Fibroblast of lung (primary cell): ENCODE data around the gene ARRB1. TPM values are rescaled to one million over a fixed set of nuclear protein-coding genes. Genes with fewer than 3 reads are reported as not detected.

Experiments used
- DNase-seq, 2 donors: peaks; one replicate each; pipeline versions ENCODE4 v3.0.0 to v3.0.0-alpha.2; 2010; ENCODE audit warnings: low read depth in 2 of 2
- H2AFZ ChIP-seq: 2 replicates; pipeline ENCODE4 v1.5.1; 2012; ENCODE audit warnings: low read length, control low read depth, inconsistent platforms
- H3K27ac ChIP-seq: 2 replicates; pipeline ENCODE4 v1.5.1; 2011; ENCODE audit warnings: low read length, control low read depth; ENCODE audit not compliant: insufficient read depth
- H3K27me3 ChIP-seq: 2 replicates; pipeline ENCODE4 v1.5.1; 2011; ENCODE audit warnings: mild to moderate bottlenecking, low read length; ENCODE audit not compliant: control insufficient read depth, insufficient read depth
- H3K36me3 ChIP-seq: 2 replicates; pipeline ENCODE4 v1.5.1; 2011; ENCODE audit warnings: low read length; ENCODE audit not compliant: control insufficient read depth, insufficient read depth
- H3K4me1 ChIP-seq: 2 replicates; pipeline ENCODE4 v1.5.1; 2011; ENCODE audit warnings: low read length; ENCODE audit not compliant: control insufficient read depth, insufficient read depth; ENCODE audit errors: extremely low read depth
- H3K4me2 ChIP-seq: 2 replicates; pipeline ENCODE4 v1.5.1; 2011; ENCODE audit warnings: low read length, control low read depth; ENCODE audit not compliant: insufficient read depth; ENCODE audit errors: extremely low read depth
- H3K4me3 ChIP-seq, 4 experiments: fragments of 200-600 bp in 1 of 4; sonication (generic) in 1 of 4; replicated peaks in 1 of 4; 2 replicates each; pipeline ENCODE4 v1.5.1; 2011 to 2016; ENCODE audit warnings: low read length in 4 of 4, low read depth in 3 of 4, mild to moderate bottlenecking in 3 of 4, control low read depth in 2 of 4, inconsistent platforms in 1 of 4, mixed read lengths in 1 of 4; ENCODE audit not compliant: insufficient read depth in 1 of 4; ENCODE audit errors: control extremely low read depth in 1 of 4
- H3K79me2 ChIP-seq: 2 replicates; pipeline ENCODE4 v1.5.1; 2012; ENCODE audit warnings: mild to moderate bottlenecking, low read length, inconsistent platforms; ENCODE audit not compliant: control insufficient read depth, insufficient read depth
- H3K9ac ChIP-seq: 2 replicates; pipeline ENCODE4 v1.5.1; 2011; ENCODE audit warnings: mild to moderate bottlenecking, low read length, control low read depth; ENCODE audit not compliant: insufficient read depth
- H3K9me3 ChIP-seq: 2 replicates; pipeline ENCODE4 v1.5.1; 2012; ENCODE audit warnings: low read depth, low read length; ENCODE audit not compliant: control insufficient read depth, insufficient read depth
- H4K20me1 ChIP-seq: 2 replicates; pipeline ENCODE4 v1.5.1; 2011; ENCODE audit warnings: low read length; ENCODE audit not compliant: control insufficient read depth, insufficient read depth; ENCODE audit errors: extremely low read depth
- EZH2 ChIP-seq: IDR thresholded peaks from 2 replicates; pipeline ENCODE4 v1.5.1; 2012; ENCODE audit warnings: low read length, control low read depth, mild to moderate bottlenecking; ENCODE audit errors: missing control alignments
- polyA minus RNA-seq: library from RNA; depleted of rRNA, polyadenylated mRNA; stranded (reverse); fragments of >200 nt; gene quantifications from 2 replicates; pipeline ENCODE4 v1.2.3, GENCODE V29; 2011; ENCODE audit warnings: low replicate concordance
- polyA plus RNA-seq, 2 donors: library from polyadenylated mRNA; depleted of rRNA in 1 of 2; stranded (reverse) in 1 of 2; unstranded in 1 of 2; fragments of >200 nt; gene quantifications; 2 replicates each; pipeline ENCODE4 v1.2.1, GENCODE V29; 2011 to 2012; ENCODE audit warnings: missing spikeins in 1 of 2
- total RNA-seq: library from RNA; depleted of rRNA; stranded (reverse); fragments of >200 nt; gene quantifications from 2 replicates; pipeline ENCODE4 v1.2.1, GENCODE V29; 2014
- TF ChIP-seq, protein P1 (sequence below), 2 donors: IDR thresholded peaks in 1 of 2; conservative IDR thresholded peaks in 1 of 2; 1 replicate in 1 of 2; 2 replicates in 1 of 2; pipeline ENCODE4 v1.5.1; 2011 to 2012; ENCODE audit warnings: low read length in 2 of 2, control low read depth in 1 of 2, inconsistent platforms in 1 of 2, low read depth in 1 of 2, mild to moderate bottlenecking in 1 of 2

ARRB1 gene
- total RNA-seq (4.3 and 6.2 TPM in 2 replicates), polyA plus RNA-seq (9.8 and 18.9 TPM in 2 replicates), polyA minus RNA-seq (29.2 and 42.7 TPM in 2 replicates)
- polyA plus RNA-seq (2012): 7.1 and 16.6 TPM in 2 replicates

DNA sequence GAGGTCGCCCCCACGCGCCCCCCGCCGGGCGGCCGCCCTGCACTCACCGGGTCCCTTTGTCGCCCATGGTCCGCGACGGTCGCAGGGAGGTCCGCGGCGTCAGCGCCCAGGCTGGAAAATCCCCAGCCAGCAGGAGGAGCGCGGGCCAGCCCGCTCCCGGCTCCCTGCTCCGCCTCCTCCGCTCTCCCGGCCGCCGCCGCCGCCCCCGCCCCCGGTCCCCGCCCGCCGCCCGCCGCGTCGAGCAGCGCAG, at the start of gene ARRB1:
TSS of gene ARRB1 (minus strand) at position 121 of the 250 bp plus-strand sequence. CDS start at position 67, 54 bp downstream.
- Histone ChIP-seq H3K4me2 (peak within 1 kb of the TSS; percentile 83), H4K20me1 (no peaks in the 10 kb centered on the region), H3K27ac (no peak within 1 kb of the TSS), H3K4me3 (peak within 1 kb of the TSS; percentile 39 to 65 (median 58)), H3K9ac (peak within 1 kb of the TSS; percentile 48), H3K27me3 (peaks cover under 1% of the 10 kb centered on the region), H2AFZ (peak within 1 kb of the TSS; percentile 20), H3K4me1 (peaks cover 22% of the 10 kb centered on the region), H3K9me3 (no peaks in the 10 kb centered on the region), H3K36me3 (no peaks in the 10 kb centered on the region), H3K79me2 (no peaks in the 10 kb centered on the region)
- TF ChIP-seq, protein P1, sequence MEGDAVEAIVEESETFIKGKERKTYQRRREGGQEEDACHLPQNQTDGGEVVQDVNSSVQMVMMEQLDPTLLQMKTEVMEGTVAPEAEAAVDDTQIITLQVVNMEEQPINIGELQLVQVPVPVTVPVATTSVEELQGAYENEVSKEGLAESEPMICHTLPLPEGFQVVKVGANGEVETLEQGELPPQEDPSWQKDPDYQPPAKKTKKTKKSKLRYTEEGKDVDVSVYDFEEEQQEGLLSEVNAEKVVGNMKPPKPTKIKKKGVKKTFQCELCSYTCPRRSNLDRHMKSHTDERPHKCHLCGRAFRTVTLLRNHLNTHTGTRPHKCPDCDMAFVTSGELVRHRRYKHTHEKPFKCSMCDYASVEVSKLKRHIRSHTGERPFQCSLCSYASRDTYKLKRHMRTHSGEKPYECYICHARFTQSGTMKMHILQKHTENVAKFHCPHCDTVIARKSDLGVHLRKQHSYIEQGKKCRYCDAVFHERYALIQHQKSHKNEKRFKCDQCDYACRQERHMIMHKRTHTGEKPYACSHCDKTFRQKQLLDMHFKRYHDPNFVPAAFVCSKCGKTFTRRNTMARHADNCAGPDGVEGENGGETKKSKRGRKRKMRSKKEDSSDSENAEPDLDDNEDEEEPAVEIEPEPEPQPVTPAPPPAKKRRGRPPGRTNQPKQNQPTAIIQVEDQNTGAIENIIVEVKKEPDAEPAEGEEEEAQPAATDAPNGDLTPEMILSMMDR (conservative IDR thresholded peaks at IDR 0.05 in 1 of 2, IDR thresholded peaks at IDR 0.05 in 1 of 2; ENCODE audit: low read depth in 1 of 2, low read length in 2 of 2): no peak
- TF ChIP-seq EZH2: no peak
- DNase-seq: no peak

DNA sequence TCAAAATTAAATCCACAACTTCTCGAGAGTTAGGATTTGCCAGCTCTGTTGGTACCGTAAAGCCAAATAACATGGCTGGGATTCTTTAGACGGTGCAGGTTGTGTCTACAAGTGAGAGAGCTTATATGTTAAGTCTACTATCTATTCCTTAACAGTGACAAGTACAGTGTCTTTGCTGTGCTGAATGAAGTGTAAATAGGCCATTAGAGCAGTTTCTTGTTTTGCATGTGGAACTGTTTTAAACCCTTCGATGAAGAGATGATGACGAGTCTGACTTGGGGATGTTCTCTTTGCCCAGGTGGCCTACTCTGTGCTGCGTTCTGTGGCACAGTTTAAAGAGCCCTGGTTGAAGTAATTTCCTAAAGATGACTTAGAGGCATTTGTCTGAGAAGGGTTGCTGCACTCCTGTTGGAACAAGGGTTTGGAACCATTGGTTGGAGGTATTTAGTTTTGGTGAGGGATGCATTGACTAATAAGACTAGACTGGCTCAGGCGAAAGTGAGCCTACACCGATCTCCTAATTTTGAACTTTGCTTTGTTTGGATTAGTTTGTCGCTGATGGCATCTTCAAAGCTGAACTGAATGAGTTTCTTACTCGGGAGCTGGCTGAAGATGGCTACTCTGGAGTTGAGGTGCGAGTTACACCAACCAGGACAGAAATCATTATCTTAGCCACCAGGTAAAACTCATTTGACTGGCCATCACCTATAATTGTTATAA, 48.8 kb upstream of the ARRB1 start:
- Histone ChIP-seq H3K9me3 (no peaks in the 10 kb centered on the region), H4K20me1 (no peaks in the 10 kb centered on the region), H3K4me1 (peaks cover 15% of the 10 kb centered on the region), H2AFZ (no peak overlapping the region), H3K4me3 (peak overlapping the region; percentile 83 to 96 (median 96)), H3K36me3 (peaks cover 20% of the 10 kb centered on the region), H3K4me2 (peak overlapping the region; percentile 81), H3K27me3 (no peaks in the 10 kb centered on the region), H3K79me2 (peaks cover 56% of the 10 kb centered on the region), H3K27ac (peak overlapping the region; percentile 87), H3K9ac (peak overlapping the region; percentile 87)
- DNase-seq: no peak
- TF ChIP-seq, protein P1 (conservative IDR thresholded peaks at IDR 0.05 in 1 of 2, IDR thresholded peaks at IDR 0.05 in 1 of 2; ENCODE audit: low read depth in 1 of 2, low read length in 2 of 2): no peak
- TF ChIP-seq EZH2: no peak

DNA sequence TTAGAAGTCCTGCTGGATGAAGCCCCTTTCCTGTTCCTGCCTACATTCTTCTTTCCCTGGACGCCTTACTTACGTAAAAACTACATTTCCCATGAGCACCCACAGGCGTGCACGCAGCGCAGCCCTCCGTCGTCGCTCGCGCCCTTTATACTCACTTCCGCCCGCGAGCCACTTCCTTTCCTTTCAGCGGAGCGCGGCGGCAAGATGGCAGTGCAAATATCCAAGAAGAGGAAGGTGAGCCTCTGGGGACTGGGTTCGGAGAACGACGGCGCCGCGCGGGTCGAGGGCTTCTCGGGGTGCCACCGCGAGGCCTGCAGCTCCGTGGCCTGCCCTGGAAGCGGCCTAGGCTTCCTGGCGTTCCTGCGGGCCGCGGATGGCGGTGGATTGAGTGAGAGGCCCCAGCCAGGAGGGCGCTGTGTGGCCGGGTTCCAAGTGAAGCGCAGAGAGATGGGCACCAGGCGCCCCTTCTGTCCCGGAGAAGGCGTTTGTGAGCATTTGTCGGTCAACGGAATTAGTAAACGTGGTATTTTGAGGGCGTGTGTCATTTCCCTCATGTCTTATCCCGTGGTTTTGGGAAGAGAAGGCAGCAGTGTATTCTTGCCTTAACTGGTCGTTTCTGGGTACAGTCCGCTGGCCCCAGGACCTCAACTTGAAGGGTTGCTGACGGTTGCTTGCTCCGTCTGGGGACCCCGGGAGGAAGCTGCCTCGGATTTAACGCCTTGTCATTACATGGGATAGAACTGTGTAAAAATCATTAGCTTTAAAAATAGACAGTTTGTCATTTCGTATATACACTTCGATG, 48.1 kb upstream of the ARRB1 start, which contains the start of gene RPS3:
TSS of gene RPS3 (plus strand) at position 175 of the 802 bp plus-strand sequence. CDS start at position 205, 30 bp downstream.
- Histone ChIP-seq H3K4me3 (peak within 1 kb of the TSS; percentile 83 to 96 (median 96)), H3K4me2 (peak within 1 kb of the TSS; percentile 81), H4K20me1 (no peaks in the 10 kb centered on the region), H3K79me2 (peaks cover 52% of the 10 kb centered on the region), H3K9me3 (no peaks in the 10 kb centered on the region), H3K4me1 (peaks cover 15% of the 10 kb centered on the region), H2AFZ (no peak within 1 kb of the TSS), H3K27me3 (no peaks in the 10 kb centered on the region), H3K27ac (peak within 1 kb of the TSS; percentile 87), H3K36me3 (peaks cover 18% of the 10 kb centered on the region), H3K9ac (peak within 1 kb of the TSS; percentile 87)
- TF ChIP-seq, protein P1 (conservative IDR thresholded peaks at IDR 0.05 in 1 of 2, IDR thresholded peaks at IDR 0.05 in 1 of 2; ENCODE audit: low read depth in 1 of 2, low read length in 2 of 2): no peak
- TF ChIP-seq EZH2: no peak
- DNase-seq: peak; percentile 90 to 92
